GM18505 (cell line): Measurements from ENCODE around the gene MRPL28.

Source experiments
- ATAC-seq: cut with Tn5 transposase; IDR thresholded peaks from one replicate; pipeline ENCODE4 v1.9.1; 2021; ENCODE audit not compliant: unreplicated experiment
- POLR2A ChIP-seq: IDR thresholded peaks from 4 replicates; pipeline ENCODE4 v1.6.1; 2011; ENCODE audit warnings: borderline replicate concordance; ENCODE audit not compliant: insufficient read depth, insufficient read length; ENCODE audit errors: extremely low read depth

The MRPL28 gene

DNA sequence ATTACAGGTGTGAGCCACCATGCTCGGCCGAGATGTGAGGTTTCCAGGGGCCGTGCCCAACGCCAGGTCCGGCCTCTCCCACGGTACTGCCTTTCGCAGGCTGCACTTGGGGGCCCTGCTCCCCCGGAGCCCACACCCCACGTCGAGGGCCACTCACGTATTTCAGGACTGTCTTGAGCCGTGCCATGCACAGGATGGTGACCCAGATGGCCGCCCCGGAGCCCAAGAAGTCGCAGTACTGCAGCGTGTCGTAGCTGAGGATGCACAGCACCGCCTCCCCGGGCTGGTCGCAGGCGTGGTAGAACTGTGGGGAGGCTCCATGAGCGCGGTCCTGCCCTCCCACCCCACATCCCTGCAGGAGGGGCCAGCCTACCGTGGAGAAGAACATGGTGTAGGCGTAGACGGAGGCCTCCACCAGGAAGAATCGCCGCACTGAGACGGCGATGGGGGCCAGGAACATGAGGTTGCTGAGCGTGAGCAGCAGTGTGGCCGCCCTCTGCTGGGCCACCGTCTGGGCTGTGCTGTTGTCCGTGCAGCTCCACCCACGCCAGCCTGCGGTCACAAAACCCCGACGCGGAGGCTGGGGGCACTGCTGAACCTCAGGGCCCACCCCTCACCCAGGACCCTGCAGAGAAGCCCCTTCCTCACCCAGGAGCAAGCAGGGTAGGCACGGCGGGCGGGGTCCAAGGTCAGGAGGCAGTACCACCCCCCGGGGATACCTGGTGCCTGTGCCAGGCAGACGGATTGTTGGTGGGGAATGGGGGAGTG lies 3.7 kb upstream of the MRPL28 start:
- TF ChIP-seq POLR2A, result no peak
- ATAC-seq, result no peak

DNA sequence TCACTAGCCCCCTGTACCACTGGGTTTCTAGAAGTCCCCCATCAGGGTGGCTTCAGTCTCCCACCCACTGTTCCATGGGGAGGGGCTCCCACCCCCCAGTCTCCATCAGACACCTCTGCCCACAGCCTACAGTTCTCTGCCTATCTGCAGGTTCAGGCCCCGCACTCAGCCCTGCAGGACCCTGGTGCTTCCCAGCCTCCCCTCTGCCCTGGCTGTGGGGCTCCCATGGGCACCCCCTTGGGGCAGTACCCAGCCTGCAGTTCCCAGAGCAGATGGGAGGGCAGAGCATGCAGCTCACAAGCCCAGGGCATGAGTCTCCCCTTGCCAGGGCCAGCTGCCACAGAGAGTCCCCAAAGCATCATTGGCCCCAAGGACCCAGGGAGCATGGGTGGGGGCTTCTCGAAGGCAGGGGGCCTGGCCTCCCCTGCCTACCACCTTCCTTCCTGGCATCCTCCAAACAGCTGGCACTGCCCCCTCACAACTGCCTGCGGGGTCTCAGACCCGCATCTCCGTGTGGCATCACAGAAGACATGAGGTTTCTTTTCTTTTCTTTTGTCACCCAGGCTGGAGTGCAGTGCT lies 2.8 kb upstream of the MRPL28 start:
- no peak for TF ChIP-seq POLR2A

DNA sequence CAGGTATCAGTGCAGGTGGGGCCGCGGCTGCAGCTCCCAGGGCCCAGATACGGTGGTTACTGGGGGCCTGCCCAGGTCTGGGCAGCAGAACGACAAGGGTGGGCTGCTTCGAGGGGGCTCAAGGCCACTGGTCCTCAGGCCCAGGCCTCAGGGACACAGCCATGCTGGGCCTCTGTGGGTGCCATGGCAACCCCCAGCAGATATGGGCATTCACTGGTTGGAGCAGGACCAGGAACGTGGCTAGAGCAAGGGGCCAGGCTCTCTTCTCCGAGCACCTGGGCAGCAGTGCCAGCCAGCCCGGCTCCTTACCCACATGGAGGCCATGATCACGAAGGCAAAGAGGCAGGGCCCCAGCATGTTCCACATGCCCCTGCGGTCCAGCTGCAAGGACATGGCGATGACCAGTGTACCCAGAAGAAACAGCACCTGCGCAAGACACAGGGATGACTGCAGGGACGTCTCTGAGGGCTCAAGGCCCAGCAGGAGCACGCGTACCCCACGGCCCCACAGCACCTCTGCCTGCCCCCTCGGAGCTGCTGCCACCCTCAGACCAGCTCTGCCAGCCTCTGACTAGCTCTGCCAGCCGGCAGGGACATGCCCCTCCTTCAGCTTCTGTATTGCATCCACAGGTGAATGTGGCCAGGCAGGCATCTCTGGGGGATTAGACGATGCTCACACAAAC lies 2.1 kb upstream of the MRPL28 start:
- TF ChIP-seq POLR2A, result no peak

More for the DNA sequence above, 2.8 kb upstream of the MRPL28 start:
- ATAC-seq, result no peak

GRCh38 chr16:371515-372301 lies 1.4 kb upstream of the MRPL28 start:
- no peak for ATAC-seq
- no peak for TF ChIP-seq POLR2A

More for the DNA sequence above, 2.1 kb upstream of the MRPL28 start:
- ATAC-seq, result no peak

DNA sequence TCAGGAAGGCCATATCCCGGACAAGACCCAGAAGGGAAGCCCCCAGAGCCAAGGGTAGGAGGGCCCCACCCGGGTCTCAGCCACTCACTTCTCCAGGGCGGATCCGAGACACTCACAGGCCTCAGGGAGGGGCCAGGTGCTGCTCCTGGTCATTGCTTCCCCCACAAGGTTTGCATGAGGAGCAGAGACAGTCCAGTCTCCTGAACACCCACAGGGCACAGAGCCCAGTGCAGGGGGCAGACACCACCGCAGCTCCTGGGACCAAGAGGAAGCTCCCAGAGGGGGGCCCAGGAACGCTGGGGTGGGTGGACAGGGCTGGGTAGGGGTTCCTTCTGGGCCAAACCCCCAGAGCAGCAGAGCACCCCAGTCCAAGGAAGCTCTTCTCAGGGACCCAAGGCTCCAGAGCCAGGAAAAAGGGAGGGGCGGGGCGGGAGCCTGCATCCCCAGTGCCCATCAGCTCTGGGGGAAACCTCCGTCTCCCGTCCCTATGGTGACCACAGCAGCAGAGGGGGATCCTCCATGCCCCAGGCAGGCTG lies 709 bp upstream of the MRPL28 start:
- TF ChIP-seq POLR2A, result no peak
- no peak for ATAC-seq

- no peak for ATAC-seq
- TF ChIP-seq POLR2A, result no peak
Measured at GRCh38 chr16:369866-370436, 387 bp downstream of the MRPL28 start.

DNA sequence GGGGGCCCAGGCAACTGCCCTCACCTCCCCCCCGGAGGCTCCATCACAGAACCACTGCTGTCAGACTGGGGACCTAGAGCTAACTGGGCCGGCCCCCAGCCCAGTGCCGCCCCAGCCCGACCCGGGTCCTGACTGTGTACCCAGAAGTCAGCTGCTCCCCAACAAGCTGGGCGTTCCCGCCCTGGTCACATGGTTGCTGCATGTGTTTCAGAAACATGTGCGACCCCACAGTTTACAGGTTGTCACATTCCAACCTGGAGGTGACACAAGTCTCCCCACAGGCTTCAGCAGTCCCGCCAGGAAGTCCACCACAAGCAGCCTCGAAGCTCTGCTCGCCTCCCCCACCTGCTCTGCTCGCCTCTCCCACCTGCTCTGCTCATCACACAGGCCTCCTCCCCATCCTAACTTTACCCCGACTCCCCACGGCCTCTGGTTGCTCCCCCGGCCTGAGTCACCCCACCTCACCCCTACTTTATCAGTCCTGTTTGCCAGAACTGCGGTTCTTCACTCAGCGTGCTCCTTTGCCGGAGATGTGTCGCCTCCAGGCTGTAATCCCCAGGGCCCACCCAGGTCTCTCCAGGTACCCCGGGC lies 968 bp downstream of the MRPL28 start:
- TF ChIP-seq POLR2A, result no peak
- ATAC-seq, result no peak

DNA sequence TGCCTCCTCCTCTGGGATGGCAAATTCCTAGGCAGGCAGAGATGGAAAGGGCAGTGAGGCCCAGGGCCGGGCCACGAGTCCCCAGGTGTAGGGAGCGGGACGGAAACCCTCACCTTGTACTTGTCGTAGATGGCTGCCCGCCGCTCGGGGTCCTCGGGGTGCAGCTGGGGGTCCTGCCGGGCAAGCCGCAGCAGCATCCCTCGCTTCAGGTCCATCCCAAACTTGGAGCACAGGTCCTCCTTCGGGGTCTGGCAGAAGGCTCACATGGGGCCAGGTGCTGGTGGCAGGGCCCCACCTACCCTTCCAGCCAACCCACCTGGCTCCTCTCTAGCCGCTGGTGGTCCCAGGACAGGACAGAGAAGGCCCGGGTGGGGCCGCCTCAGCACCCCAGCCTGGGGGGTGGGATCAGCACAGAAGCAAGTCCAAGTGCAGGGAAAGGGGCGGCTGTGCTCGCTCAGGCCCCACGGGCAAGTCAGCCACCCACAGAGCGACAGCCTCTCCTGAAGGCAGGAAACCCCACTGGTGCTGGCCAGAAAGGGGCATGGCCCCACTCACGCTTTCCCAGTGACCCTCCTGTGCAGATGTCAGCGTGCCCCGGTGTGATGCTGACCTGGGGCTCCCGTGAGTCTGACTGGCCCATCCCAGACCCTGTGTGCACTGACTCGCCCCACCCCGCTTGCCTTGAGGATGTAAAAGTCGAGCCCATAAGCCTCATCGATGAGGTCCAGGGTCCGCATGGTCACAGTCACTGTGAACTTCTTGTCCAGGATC lies 1.8 kb downstream of the MRPL28 start:
- no peak for ATAC-seq
- no peak for TF ChIP-seq POLR2A

DNA sequence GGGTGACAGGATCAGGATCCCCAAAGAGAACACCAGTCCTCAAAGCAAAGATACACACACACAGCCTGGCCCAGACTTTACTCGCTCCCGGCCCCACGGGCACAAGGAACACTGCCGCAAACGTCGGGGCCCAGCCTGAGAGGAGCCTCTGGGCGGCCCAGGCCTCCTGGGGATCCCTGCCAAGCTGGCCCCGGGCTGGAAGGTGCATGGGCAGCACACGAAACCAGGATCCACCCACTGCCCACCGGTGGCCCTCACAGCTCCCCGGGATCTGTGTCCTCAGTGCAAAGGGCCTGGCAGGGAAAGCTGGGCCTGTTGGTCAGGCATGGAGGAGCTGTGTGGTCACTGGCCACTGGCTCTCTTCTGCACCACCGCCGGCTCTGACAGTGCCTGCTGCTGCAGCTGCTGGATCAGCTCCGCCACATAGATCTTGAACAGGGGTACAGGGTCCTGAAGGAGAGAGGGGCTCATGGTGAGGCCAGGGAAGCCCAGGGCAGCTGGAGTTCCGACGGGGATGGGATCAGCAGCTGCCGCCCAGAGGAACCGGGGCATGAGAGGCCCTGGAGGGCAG lies 2.9 kb downstream of the MRPL28 start:
- TF ChIP-seq POLR2A, result no peak
- ATAC-seq, result no peak

- no peak for ATAC-seq
- TF ChIP-seq POLR2A, result no peak
Measured at GRCh38 chr16:366476-366875, 3.9 kb downstream of the MRPL28 start.
